HG02840 (cell line): ENCODE data around the gene TBX1.

ENCODE experiments used
- ATAC-seq: cut with Tn5 transposase; IDR thresholded peaks from one replicate; pipeline ENCODE4 v1.9.1; 2021; ENCODE audit warnings: mild to moderate bottlenecking, moderate library complexity, moderate number of reproducible peaks; ENCODE audit not compliant: unreplicated experiment, low FRiP score

The TBX1 gene

GRCh38 chr22:19751497-19752245 is 8.9 kb upstream of the TBX1 start:
- no peak for ATAC-seq

- no peak for ATAC-seq
These were observed 7.3 kb upstream of the TBX1 start for GRCh38 chr22:19753090-19753842.

- no peak for ATAC-seq
These were observed 6.4 kb upstream of the TBX1 start for GRCh38 chr22:19753996-19754700.

GRCh38 chr22:19754701-19755144 is 5.9 kb upstream of the TBX1 start:
- ATAC-seq, result no peak

- no peak for ATAC-seq
These were observed 5.3 kb upstream of the TBX1 start for GRCh38 chr22:19755145-19755710.

- no peak for ATAC-seq
These were observed 4.8 kb upstream of the TBX1 start for GRCh38 chr22:19755722-19756287.

- ATAC-seq, result no peak
These were observed 4.1 kb upstream of the TBX1 start for GRCh38 chr22:19756288-19757128.

- ATAC-seq, result no peak
These were observed 3.2 kb upstream of the TBX1 start for GRCh38 chr22:19757140-19757984.

- ATAC-seq, result no peak
These were observed 2.3 kb upstream of the TBX1 start for GRCh38 chr22:19757985-19758895.

- no peak for ATAC-seq
These were observed 1.6 kb upstream of the TBX1 start for GRCh38 chr22:19758896-19759426.

GRCh38 chr22:19759427-19760057 is 1.0 kb upstream of the TBX1 start:
- ATAC-seq, result no peak

- ATAC-seq, result no peak
These were observed 560 bp downstream of the TBX1 start for GRCh38 chr22:19760951-19761724.

GRCh38 chr22:19761725-19762567 is 1.4 kb downstream of the TBX1 start:
- no peak for ATAC-seq

GRCh38 chr22:19762568-19763457 is 2.2 kb downstream of the TBX1 start:
- ATAC-seq, result no peak
